H1 (cell line): ENCODE results near the gene CDKN2A. TPM values are rescaled to one million over a fixed set of nuclear protein-coding genes. Genes with fewer than 3 reads are reported as not detected.

Experiments
- CTCF ChIA-PET: fragments of 300-600 bp; sonication (Branson Sonifier 250); formaldehyde crosslinking; loops from one replicate; lab custom pipeline; 2021; ENCODE audit not compliant: partially characterized antibody; lab: Charles Lee
- POLR2A ChIA-PET: fragments of 300-600 bp; sonication (Branson Sonifier 250); formaldehyde crosslinking; loops from one replicate; lab custom pipeline; 2021; ENCODE audit warnings: inconsistent platforms; ENCODE audit not compliant: partially characterized antibody; lab: Charles Lee
- DNase-seq, 2 experiments: peaks; one replicate each; pipeline versions ENCODE4 v3.0.0 to v3.0.0-alpha.2; 2010 to 2022; ENCODE audit warnings: low spot score in 2 of 2, low read depth in 1 of 2, mixed read lengths in 1 of 2
- FAIRE-seq: peaks from 2 replicates; lab custom pipeline; 2011; peaks lifted over from hg19 to GRCh38; lab: Jason Lieb, UNC
- H2AFZ ChIP-seq: 2 replicates; pipeline ENCODE4 v1.8.1; 2012; ENCODE audit warnings: low read length, inconsistent platforms
- H2AK5ac ChIP-seq: 2 replicates; pipeline ENCODE4 v1.6.1; 2013; ENCODE audit warnings: low read depth, low read length
- H2BK120ac ChIP-seq: replicated peaks from 2 replicates; pipeline ENCODE3; 2013; ENCODE audit warnings: low read depth, low read length, inconsistent platforms
- H2BK12ac ChIP-seq: 2 replicates; pipeline ENCODE4 v1.6.1; 2013; ENCODE audit warnings: low read depth, low read length
- H2BK15ac ChIP-seq: 2 replicates; pipeline ENCODE4 v1.6.1; 2013; ENCODE audit warnings: low read length
- H2BK20ac ChIP-seq: 2 replicates; pipeline ENCODE4 v1.6.1; 2013; ENCODE audit warnings: low read length
- H2BK5ac ChIP-seq: 2 replicates; pipeline ENCODE4 v1.6.1; 2013; ENCODE audit warnings: low read depth, low read length
- H3K14ac ChIP-seq: 2 replicates; pipeline ENCODE4 v1.6.1; 2013; ENCODE audit warnings: inconsistent platforms; ENCODE audit not compliant: insufficient read length
- H3K18ac ChIP-seq: 2 replicates; pipeline ENCODE4 v1.6.1; 2013; ENCODE audit warnings: low read length; ENCODE audit errors: extremely low read depth
- H3K23ac ChIP-seq: 2 replicates; pipeline ENCODE4 v1.6.1; 2013; ENCODE audit warnings: inconsistent platforms; ENCODE audit not compliant: insufficient read length
- H3K23me2 ChIP-seq: 2 replicates; pipeline ENCODE4 v1.6.1; 2013; ENCODE audit warnings: low read depth, low read length
- H3K27ac ChIP-seq: 2 replicates; pipeline ENCODE4 v1.6.1; 2011; ENCODE audit warnings: low read depth, low read length, inconsistent platforms
- H3K27me3 ChIP-seq, 4 experiments: replicated peaks in 1 of 4; 1 replicate in 1 of 4; 2 replicates in 3 of 4; pipeline versions ENCODE4 v1.6.1 to v1.8.1; 2011 to 2013; ENCODE audit warnings: low read length in 3 of 4, mild to moderate bottlenecking in 3 of 4, inconsistent platforms in 2 of 4, mixed read lengths in 2 of 4, moderate library complexity in 1 of 4; ENCODE audit not compliant: control insufficient read depth in 3 of 4, insufficient read depth in 3 of 4; ENCODE audit errors: extremely low read depth in 1 of 4
- H3K36me3 ChIP-seq, 4 experiments: 2 replicates each; pipeline versions ENCODE4 v1.6.1 to v1.8.1; 2011 to 2013; ENCODE audit warnings: mild to moderate bottlenecking in 4 of 4, low read length in 3 of 4, moderate library complexity in 2 of 4, control low read depth in 1 of 4, inconsistent platforms in 1 of 4; ENCODE audit not compliant: insufficient read depth in 4 of 4, control insufficient read depth in 2 of 4
- H3K4ac ChIP-seq: replicated peaks from 2 replicates; pipeline ENCODE3; 2013; ENCODE audit warnings: low read length, low read depth, mixed read lengths, inconsistent platforms; ENCODE audit not compliant: insufficient read length
- H3K4me1 ChIP-seq, 4 experiments: replicated peaks in 1 of 4; 1 replicate in 1 of 4; 2 replicates in 3 of 4; pipeline versions ENCODE4 v1.6.1 to v1.8.1; 2011 to 2013; ENCODE audit warnings: low read length in 3 of 4, inconsistent platforms in 2 of 4, mixed read lengths in 1 of 4; ENCODE audit not compliant: insufficient read depth in 4 of 4, control insufficient read depth in 3 of 4
- H3K4me2 ChIP-seq, 2 experiments: 2 replicates each; pipeline versions ENCODE4 v1.6.1 to v1.8.1; 2011 to 2013; ENCODE audit warnings: low read depth in 2 of 2, low read length in 2 of 2, control low read depth in 1 of 2, inconsistent platforms in 1 of 2, mild to moderate bottlenecking in 1 of 2; ENCODE audit not compliant: insufficient read depth in 1 of 2
- H3K4me3 ChIP-seq, 4 experiments: fragments of 200-600, 300-600 bp in 1 of 4; sonication (generic), shearing (Covaris generic), sonication (Bioruptor Twin) in 1 of 4; 2 replicates each; pipeline versions ENCODE4 v1.5.1 to v1.8.1; 2011 to 2016; ENCODE audit warnings: low read length in 4 of 4, low read depth in 3 of 4, control low read depth in 2 of 4, inconsistent platforms in 2 of 4, mild to moderate bottlenecking in 2 of 4, mixed read lengths in 1 of 4, moderate library complexity in 1 of 4; ENCODE audit not compliant: insufficient read depth in 2 of 4; ENCODE audit errors: extremely low read depth in 1 of 4
- H3K56ac ChIP-seq: replicated peaks from 2 replicates; pipeline ENCODE3; 2013; ENCODE audit warnings: low read depth, mild to moderate bottlenecking, mixed read lengths, low read length, inconsistent platforms; ENCODE audit not compliant: insufficient read length
- H3K79me1 ChIP-seq: 2 replicates; pipeline ENCODE4 v1.6.1; 2013; ENCODE audit warnings: low read depth, low read length, control low read depth
- H3K79me2 ChIP-seq, 2 experiments: 2 replicates each; pipeline versions ENCODE4 v1.6.1 to v1.8.1; 2012 to 2013; ENCODE audit warnings: low read length in 2 of 2, mild to moderate bottlenecking in 2 of 2, inconsistent platforms in 1 of 2; ENCODE audit not compliant: insufficient read depth in 2 of 2, control insufficient read depth in 1 of 2
- H3K9ac ChIP-seq, 4 experiments: replicated peaks in 1 of 4; 1 replicate in 1 of 4; 2 replicates in 3 of 4; pipeline versions ENCODE4 v1.6.1 to v1.8.1; 2011 to 2013; ENCODE audit warnings: low read depth in 3 of 4, low read length in 3 of 4, control low read depth in 2 of 4, mild to moderate bottlenecking in 2 of 4, moderate library complexity in 2 of 4, inconsistent platforms in 1 of 4; ENCODE audit errors: extremely low read depth in 1 of 4
- H3K9me3 ChIP-seq, 2 experiments: 2 replicates each; pipeline versions ENCODE4 v1.6.1 to v1.8.1; 2012 to 2013; ENCODE audit warnings: mild to moderate bottlenecking in 2 of 2, moderate library complexity in 2 of 2, control low read depth in 1 of 2, inconsistent platforms in 1 of 2, low read depth in 1 of 2, low read length in 1 of 2, mixed read lengths in 1 of 2; ENCODE audit not compliant: insufficient read depth in 2 of 2
- H4K20me1 ChIP-seq, 2 experiments: replicated peaks in 1 of 2; 2 replicates each; pipeline versions ENCODE3 to v1.8.1; 2011 to 2013; ENCODE audit warnings: inconsistent platforms in 2 of 2, low read length in 2 of 2, mild to moderate bottlenecking in 1 of 2; ENCODE audit not compliant: insufficient read depth in 2 of 2, control insufficient read depth in 1 of 2
- H4K5ac ChIP-seq: 2 replicates; pipeline ENCODE4 v1.6.1; 2013; ENCODE audit warnings: low read length, low read depth, mixed read lengths, inconsistent platforms; ENCODE audit not compliant: insufficient read length
- H4K8ac ChIP-seq: 2 replicates; pipeline ENCODE4 v1.8.0; 2013; ENCODE audit warnings: mild to moderate bottlenecking, moderate library complexity, low read length, inconsistent platforms; ENCODE audit not compliant: insufficient read depth; ENCODE audit errors: extremely low read depth
- H4K91ac ChIP-seq: replicated peaks from 2 replicates; pipeline ENCODE3; 2013; ENCODE audit warnings: low read length, mixed read lengths, inconsistent platforms; ENCODE audit not compliant: insufficient read length
- CBX8 ChIP-seq: fragments of 300-800, 300-1000 bp; sonication (generic); IDR thresholded peaks from 2 replicates; pipeline ENCODE4 v1.7.1; 2016; ENCODE audit warnings: low read depth, low read length, borderline replicate concordance
- FOSL1 ChIP-seq: IDR thresholded peaks from 2 replicates; pipeline ENCODE4 v1.6.1; 2011; ENCODE audit warnings: mild to moderate bottlenecking, low read depth, low read length, moderate library complexity; ENCODE audit not compliant: insufficient read depth
- WGBS, 2 experiments: shearing (Covaris generic) in 1 of 2; methylation state at CpG; one replicate each; pipeline versions ENCODE4 v1.1.6 to v1.1.7; 2013 to 2015; ENCODE audit warnings: low lambda C conversion rate in 2 of 2, mixed read lengths in 2 of 2, inconsistent platforms in 1 of 2, low coverage in 1 of 2, missing lambda C conversion rate in 1 of 2; ENCODE audit not compliant: insufficient replicate concordance in 2 of 2, insufficient coverage in 1 of 2, insufficient read length in 1 of 2; ENCODE audit errors: extremely low coverage in 1 of 2, missing lambda C conversion rate in 1 of 2; 5-methylcytosine and 5-hydroxymethylcytosine counted together
- polyA plus RNA-seq, 7 experiments: library from polyadenylated mRNA; depleted of rRNA in 3 of 7; stranded (reverse) in 5 of 7; unstranded in 2 of 7; fragments of >200 nt in 5 of 7; fragments of 200-250 nt in 2 of 7; gene quantifications; 1 replicate in 5 of 7; 2 replicates in 1 of 7; 4 replicates in 1 of 7; pipeline versions ENCODE4 v1.2.1 to v1.2.3, GENCODE V29; 2011 to 2013; ENCODE audit warnings: missing spikeins in 2 of 7, mixed read lengths in 2 of 7
- total RNA-seq: library from RNA; stranded (reverse); fragmentation: NEBNext Ultra II Directional; extraction: Animal tissue kit (Norgen Biotek cat#: 25700); gene quantifications from 2 replicates; pipeline ENCODE4 v1.2.1, GENCODE V29; 2021

CDKN2A gene
- total and polyA plus RNA-seq, 2 of the 8 experiments (the other 6 are each of a cell fraction or from before 2014, with no cell fraction given), result 0.51 to 0.73 TPM

- no peak overlapping the region for H3K56ac ChIP-seq
- peak overlapping the region in 3 of 4 experiments; percentile 14 to 34 (median 26); a peak in 4 of 8 replicates for H3K4me3 ChIP-seq
- 0 out of 4 replicates have a peak, but pooled peaks cover 0 to 3% of the 10 kb centered on the region in 2 experiments for H3K9me3 ChIP-seq
- peak in 1 of 2 experiments; percentile 56 for DNase-seq
- POLR2A ChIA-PET, result interaction anchor here (1.0 to 1.7 kb wide), 4 partner anchors 20 to 167 kb away, joined by 3 to 5 read pairs (median 4); partner anchors contain the start of genes CDKN2A and CDKN2B-AS1
- peaks cover 14 to 33% of the 10 kb centered on the region in 2 experiments for H4K20me1 ChIP-seq
- H2BK5ac ChIP-seq, result no peak overlapping the region
- H3K79me1 ChIP-seq, result no peaks in the 10 kb centered on the region
- 7% methylated on average over 24 of the region's 24 CpGs; no CpG with 5 or more reads in 1 of the 2 experiments for WGBS, 2 experiments
- no peak overlapping the region for H3K14ac ChIP-seq
- CTCF ChIA-PET, result interaction anchor here (0.6 to 7.4 kb wide), 14 partner anchors 9 to 171 kb away, joined by 3 to 57 read pairs (median 6); partner anchors contain the start of genes CDKN2A, CDKN2B and CDKN2B-AS1
- peaks cover 76 to 98% (median 88%) of the 10 kb centered on the region in 4 experiments for H3K27me3 ChIP-seq
- H3K27ac ChIP-seq, result no peak overlapping the region
- no peak overlapping the region for H4K5ac ChIP-seq
- peaks cover 4% of the 10 kb centered on the region; the same call in 1 of the 2 replicates for H3K23me2 ChIP-seq
- no peak overlapping the region for H2AK5ac ChIP-seq
- H3K18ac ChIP-seq, result no peak overlapping the region
- peaks cover 0 to 8% (median 0%) of the 10 kb centered on the region in 4 experiments; a peak in 2 of 8 replicates for H3K36me3 ChIP-seq
- H3K4ac ChIP-seq, result no peak overlapping the region
- H4K8ac ChIP-seq, result no peak overlapping the region; the same call in 1 of the 2 replicates
- H2BK120ac ChIP-seq, result no peak overlapping the region
- H2BK15ac ChIP-seq, result no peak overlapping the region
- H3K4me2 ChIP-seq, result peak overlapping the region; percentile 53 to 61
- no peak overlapping the region for H4K91ac ChIP-seq
- H3K79me2 ChIP-seq, result no peaks in the 10 kb centered on the region
- H3K9ac ChIP-seq, result no peak overlapping the region
- H3K23ac ChIP-seq, result no peak overlapping the region
- no peak overlapping the region for H2AFZ ChIP-seq
- peak overlapping the region; percentile 23; the same call in 1 of the 2 replicates for H2BK20ac ChIP-seq
- no peak for FAIRE-seq
- peaks cover 7 to 28% (median 14%) of the 10 kb centered on the region in 4 experiments for H3K4me1 ChIP-seq
- H2BK12ac ChIP-seq, result no peak overlapping the region; the same call in 1 of the 2 replicates
- no peak for TF ChIP-seq FOSL1
- TF ChIP-seq CBX8, result peak; percentile 66; the same call in 1 of the 2 replicates
- TF ChIP-seq, all 59 proteins: peak for 1
Observed at GRCh38 chr9:21969951-21970799, 24.0 kb downstream of the CDKN2A start.
